Prostate gland (tissue), 2 donors: ENCODE measurements around the gene TM9SF4. TPM values are rescaled to one million over a fixed set of nuclear protein-coding genes. Genes with fewer than 3 reads are reported as not detected.

ENCODE experiments used
- DNase-seq: peaks from one replicate; pipeline ENCODE4 v3.0.0-alpha.2; 2019; ENCODE audit warnings: low spot score
- H3K27ac ChIP-seq, 2 donors: fragments of 200-600 bp; sonication (generic); 2 replicates each; pipeline ENCODE4 v1.5.1; 2017 to 2019
- H3K27me3 ChIP-seq: fragments of 200-600 bp; sonication (generic); replicated peaks from 2 replicates; pipeline ENCODE4 v1.5.1; 2019; ENCODE audit not compliant: insufficient read depth
- H3K36me3 ChIP-seq, 2 donors: fragments of 200-600 bp; sonication (generic); 1 replicate in 1 of 2; 2 replicates in 1 of 2; pipeline versions ENCODE4 v1.5.1 to v1.8.1; 2017 to 2019
- H3K4me1 ChIP-seq: fragments of 200-600 bp; sonication (generic); replicated peaks from 2 replicates; pipeline ENCODE4 v1.5.1; 2019
- H3K4me3 ChIP-seq, 2 donors: fragments of 200-600 bp; sonication (generic); 2 replicates each; pipeline ENCODE4 v1.5.1; 2017 to 2019
- H3K9me3 ChIP-seq: fragments of 200-600 bp; sonication (generic); 2 replicates; pipeline ENCODE4 v1.5.1; 2017
- POLR2A ChIP-seq: fragments of 450-650 bp; IDR thresholded peaks from one replicate; pipeline ENCODE4 v1.6.1; 2016; ENCODE audit warnings: antibody characterized with exemption, mild to moderate bottlenecking
- POLR2AphosphoS5 ChIP-seq: sonication (generic); formaldehyde crosslinking; IDR thresholded peaks from one replicate; pipeline ENCODE4 v1.6.1; 2017; ENCODE audit warnings: antibody characterized with exemption
- WGBS: methylation state at CpG from one replicate; pipeline ENCODE4 v1.1.5; 2018; 5-methylcytosine and 5-hydroxymethylcytosine counted together
- intact Hi-C: fragments of 100-400 bp; cut with DNase I; formaldehyde crosslinking; loops from one replicate; pipeline ENCODE4 v1.14.2; 2022
- total RNA-seq, 2 donors: library from RNA; depleted of rRNA; stranded (reverse); fragments of >200 nt; gene quantifications; one replicate each; pipeline ENCODE4 v1.1.0, GENCODE V29; 2016
- TF ChIP-seq, protein P1 (sequence below), 4 experiments: fragments of 200-600 bp in 2 of 4; fragments of 450-650 bp in 2 of 4; sonication (generic) in 2 of 4; IDR thresholded peaks; 1 replicate in 3 of 4; 2 replicates in 1 of 4; pipeline ENCODE4 v1.5.1; 2016 to 2019; ENCODE audit warnings: antibody characterized with exemption in 4 of 4, mild to moderate bottlenecking in 2 of 4, moderate library complexity in 2 of 4

Gene TM9SF4
- total RNA-seq, 2 donors from 2014 or later: 44.7 to 62.9 TPM

DNA sequence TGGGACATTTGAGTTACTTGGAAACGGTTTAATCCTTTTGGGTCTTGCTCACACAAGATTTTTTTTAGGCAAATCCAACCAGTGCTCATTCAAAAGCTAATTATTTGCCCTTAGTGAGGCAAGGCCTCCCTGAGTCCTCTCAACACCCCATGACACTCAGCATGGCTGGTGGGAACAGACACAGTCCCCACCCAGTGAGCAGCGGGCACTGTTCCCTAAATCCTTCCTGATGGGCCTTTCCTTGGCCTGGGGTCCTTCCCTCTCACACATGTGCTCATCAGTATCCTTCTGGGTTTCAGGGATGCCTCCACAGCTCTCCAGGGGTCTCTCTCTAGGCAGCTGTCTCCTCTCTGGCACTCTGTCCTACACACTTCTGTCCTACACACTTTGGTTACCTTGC lies 70.0 kb downstream of the TM9SF4 start:
- Histone ChIP-seq H3K4me1 (no peaks in the 10 kb centered on the region), H3K27me3 (no peaks in the 10 kb centered on the region), H3K27ac (no peak overlapping the region), H3K36me3 (no peaks in the 10 kb centered on the region), H3K9me3 (no peaks in the 10 kb centered on the region), H3K4me3 (no peak overlapping the region)
- 63% methylated on average over 2 of the region's 2 CpGs for WGBS
- DNase-seq: no peak
- TF ChIP-seq, protein P1, sequence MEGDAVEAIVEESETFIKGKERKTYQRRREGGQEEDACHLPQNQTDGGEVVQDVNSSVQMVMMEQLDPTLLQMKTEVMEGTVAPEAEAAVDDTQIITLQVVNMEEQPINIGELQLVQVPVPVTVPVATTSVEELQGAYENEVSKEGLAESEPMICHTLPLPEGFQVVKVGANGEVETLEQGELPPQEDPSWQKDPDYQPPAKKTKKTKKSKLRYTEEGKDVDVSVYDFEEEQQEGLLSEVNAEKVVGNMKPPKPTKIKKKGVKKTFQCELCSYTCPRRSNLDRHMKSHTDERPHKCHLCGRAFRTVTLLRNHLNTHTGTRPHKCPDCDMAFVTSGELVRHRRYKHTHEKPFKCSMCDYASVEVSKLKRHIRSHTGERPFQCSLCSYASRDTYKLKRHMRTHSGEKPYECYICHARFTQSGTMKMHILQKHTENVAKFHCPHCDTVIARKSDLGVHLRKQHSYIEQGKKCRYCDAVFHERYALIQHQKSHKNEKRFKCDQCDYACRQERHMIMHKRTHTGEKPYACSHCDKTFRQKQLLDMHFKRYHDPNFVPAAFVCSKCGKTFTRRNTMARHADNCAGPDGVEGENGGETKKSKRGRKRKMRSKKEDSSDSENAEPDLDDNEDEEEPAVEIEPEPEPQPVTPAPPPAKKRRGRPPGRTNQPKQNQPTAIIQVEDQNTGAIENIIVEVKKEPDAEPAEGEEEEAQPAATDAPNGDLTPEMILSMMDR (IDR thresholded peaks at IDR 0.05): no peak
- no peak for TF ChIP-seq POLR2A
- no peak for TF ChIP-seq POLR2AphosphoS5
- intact Hi-C loops: no loop called here

DNA sequence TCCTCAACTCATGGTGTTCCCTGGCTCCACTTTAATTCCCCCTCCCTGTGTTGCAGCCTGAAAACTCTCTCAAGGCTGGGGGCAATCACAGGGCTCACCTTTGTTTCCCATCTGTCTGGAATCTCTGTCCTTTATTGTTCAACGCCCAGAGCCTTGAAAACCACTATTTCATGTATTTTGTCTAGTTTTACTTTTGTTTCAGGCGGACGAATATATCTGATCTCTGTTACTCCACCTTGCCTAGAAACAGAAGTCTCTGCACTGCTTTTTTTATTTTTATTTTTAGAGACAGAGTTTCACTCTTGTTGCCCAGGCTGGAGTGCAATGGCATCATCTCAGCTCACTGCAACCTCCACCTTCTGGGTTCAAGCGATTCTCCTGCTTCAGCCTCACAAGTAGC lies 70.4 kb downstream of the TM9SF4 start:
- Histone ChIP-seq H3K36me3 (no peaks in the 10 kb centered on the region), H3K27ac (no peak overlapping the region), H3K27me3 (no peaks in the 10 kb centered on the region), H3K4me3 (no peak overlapping the region), H3K4me1 (no peaks in the 10 kb centered on the region), H3K9me3 (no peaks in the 10 kb centered on the region)
- intact Hi-C loops: no loop called here
- 92% methylated on average over 4 of the region's 4 CpGs for WGBS
- no peak for TF ChIP-seq POLR2AphosphoS5
- TF ChIP-seq, protein P1 (IDR thresholded peaks at IDR 0.05): no peak
- DNase-seq: no peak

DNA sequence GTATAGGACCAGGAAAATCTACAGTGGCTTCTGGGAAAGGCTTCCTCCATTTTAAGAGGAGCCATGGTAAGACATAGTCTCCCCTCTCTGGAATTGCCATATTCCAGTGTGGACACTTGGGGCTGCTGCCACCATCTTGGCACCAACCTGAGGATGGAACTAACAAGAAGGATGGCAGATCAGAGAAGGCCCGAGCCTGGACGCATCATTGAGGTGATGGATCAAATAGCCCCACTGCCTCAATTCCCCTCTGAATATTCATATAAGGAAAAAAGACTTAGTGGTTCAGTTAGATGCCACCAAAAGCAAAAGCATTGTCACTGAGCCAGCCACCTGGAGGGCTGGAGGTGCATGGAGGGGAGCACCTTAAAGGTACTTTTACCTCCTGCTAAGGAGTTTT lies 72.1 kb downstream of the TM9SF4 start:
- no peaks in the 10 kb centered on the region for H3K36me3 ChIP-seq
- no peak for DNase-seq
- H3K9me3 ChIP-seq: no peaks in the 10 kb centered on the region
- H3K4me1 ChIP-seq: no peaks in the 10 kb centered on the region
- no peak overlapping the region for H3K27ac ChIP-seq
- intact Hi-C loops: no loop called here
- TF ChIP-seq POLR2A (no peak), POLR2AphosphoS5 (no peak)
- TF ChIP-seq, protein P1 (IDR thresholded peaks at IDR 0.05): no peak
- H3K27me3 ChIP-seq: no peaks in the 10 kb centered on the region
- no peak overlapping the region for H3K4me3 ChIP-seq
- 94% methylated on average over 2 of the region's 2 CpGs for WGBS

DNA sequence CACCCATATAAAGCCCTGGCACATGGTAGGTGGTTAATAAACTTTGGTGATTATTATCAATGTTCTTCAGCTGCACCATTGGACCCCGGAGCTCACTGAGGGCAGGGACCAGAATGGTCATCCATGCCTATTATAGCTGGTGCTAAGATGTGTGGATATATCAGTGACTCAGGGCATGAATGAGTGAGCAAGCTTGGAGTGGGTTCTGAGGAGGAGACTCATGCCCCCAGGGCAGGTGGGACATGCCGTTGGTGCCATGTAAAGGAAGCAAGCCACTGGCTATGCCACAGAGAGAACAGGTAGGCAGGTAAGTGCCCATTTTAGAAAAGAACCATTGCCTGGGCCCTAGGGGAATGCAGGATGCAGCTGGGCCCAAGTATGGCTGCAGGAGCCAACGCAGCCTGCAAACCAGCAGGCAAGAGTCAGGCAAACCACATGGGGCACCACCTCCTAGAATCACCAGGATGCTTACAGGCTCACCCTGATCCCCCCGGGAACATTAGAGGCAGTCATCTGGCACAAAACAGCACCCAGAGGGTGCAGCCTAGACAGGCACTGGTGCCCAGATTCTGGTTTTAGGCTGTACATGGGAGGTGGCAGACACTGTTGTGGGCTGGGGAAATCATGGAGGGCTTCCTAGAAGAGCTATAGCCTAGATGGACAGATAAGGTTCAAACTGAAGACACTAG lies 74.6 kb downstream of the TM9SF4 start:
- intact Hi-C loops: no loop called here
- no peaks in the 10 kb centered on the region for H3K36me3 ChIP-seq
- H3K9me3 ChIP-seq: no peaks in the 10 kb centered on the region
- 79% methylated on average over 4 of the region's 4 CpGs for WGBS
- TF ChIP-seq, protein P1 (IDR thresholded peaks at IDR 0.05): no peak
- no peak for TF ChIP-seq POLR2AphosphoS5
- TF ChIP-seq POLR2A: no peak
- DNase-seq: no peak
- no peak overlapping the region for H3K4me3 ChIP-seq
- H3K27ac ChIP-seq: no peak overlapping the region
- H3K4me1 ChIP-seq: peaks cover 2% of the 10 kb centered on the region
- no peaks in the 10 kb centered on the region for H3K27me3 ChIP-seq

DNA sequence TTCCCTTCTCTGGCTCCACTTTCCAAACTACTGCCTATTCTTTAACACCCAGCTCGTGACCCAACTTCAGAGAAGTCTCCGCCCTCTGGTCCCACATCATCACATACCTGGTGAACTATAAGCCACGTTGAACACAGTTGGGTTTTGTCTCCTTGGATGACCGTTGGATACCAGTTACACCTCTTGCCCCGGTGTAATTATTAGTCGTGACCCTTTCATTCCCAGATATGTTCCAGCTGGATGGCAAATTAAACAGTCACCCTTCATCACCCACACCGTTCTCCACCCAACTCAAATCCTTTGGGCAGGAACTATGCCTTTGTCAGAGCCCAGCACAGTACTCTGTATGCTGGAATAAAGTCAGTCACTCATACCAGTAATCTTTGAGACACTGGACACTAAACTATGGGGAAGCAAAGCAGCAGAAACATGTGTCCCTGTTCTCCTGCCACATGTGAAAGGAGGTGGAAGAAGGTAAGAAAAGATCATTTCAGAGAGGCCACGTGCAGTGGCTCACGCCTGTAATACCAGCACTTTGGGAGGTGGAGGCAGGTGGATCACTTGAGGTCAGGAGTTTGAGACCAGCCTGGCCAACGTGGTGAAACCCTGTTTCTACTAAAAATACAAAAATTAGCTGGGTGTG lies 75.6 kb downstream of the TM9SF4 start:
- TF ChIP-seq POLR2A: no peak
- no peak for TF ChIP-seq POLR2AphosphoS5
- TF ChIP-seq, protein P1 (IDR thresholded peaks at IDR 0.05): no peak
- Histone ChIP-seq H3K9me3 (no peaks in the 10 kb centered on the region), H3K4me3 (no peak overlapping the region), H3K27ac (no peak overlapping the region), H3K4me1 (peaks cover 6% of the 10 kb centered on the region), H3K27me3 (no peaks in the 10 kb centered on the region), H3K36me3 (no peaks in the 10 kb centered on the region)
- intact Hi-C loops: no loop called here
- WGBS: 72% methylated on average over 10 of the region's 10 CpGs
- DNase-seq: no peak
